H7 (cell line): ENCODE measurements around the gene PSME2. TPM values are rescaled to one million over a fixed set of nuclear protein-coding genes. Genes with fewer than 3 reads are reported as not detected.
A peak's percentile ranks its signal among the peaks of the same experiment; 100 is the strongest.

Experiments used
- DNase-seq: peaks from one replicate; pipeline ENCODE4 v3.0.0; 2012
- H3K27me3 ChIP-seq: 2 replicates; pipeline ENCODE4 v1.6.0; 2011; ENCODE audit warnings: mild to moderate bottlenecking, low read length; ENCODE audit not compliant: control insufficient read depth, insufficient read depth
- H3K36me3 ChIP-seq: replicated peaks from 2 replicates; pipeline ENCODE4 v1.5.1; 2011; ENCODE audit warnings: low read length; ENCODE audit not compliant: control insufficient read depth, insufficient read depth
- H3K4me3 ChIP-seq: 2 replicates; pipeline ENCODE4 v1.5.1; 2011; ENCODE audit warnings: low read depth, mild to moderate bottlenecking, control low read depth, low read length, moderate library complexity; ENCODE audit not compliant: insufficient read depth
- total RNA-seq: library from RNA; depleted of rRNA; stranded (reverse); fragments of >200 nt; shearing (Covaris generic); gene quantifications from 2 replicates; pipeline ENCODE4 v1.2.3, GENCODE V29; 2014

The PSME2 gene
- total RNA-seq, 1 experiment from 2014 or later = 134 TPM

DNA sequence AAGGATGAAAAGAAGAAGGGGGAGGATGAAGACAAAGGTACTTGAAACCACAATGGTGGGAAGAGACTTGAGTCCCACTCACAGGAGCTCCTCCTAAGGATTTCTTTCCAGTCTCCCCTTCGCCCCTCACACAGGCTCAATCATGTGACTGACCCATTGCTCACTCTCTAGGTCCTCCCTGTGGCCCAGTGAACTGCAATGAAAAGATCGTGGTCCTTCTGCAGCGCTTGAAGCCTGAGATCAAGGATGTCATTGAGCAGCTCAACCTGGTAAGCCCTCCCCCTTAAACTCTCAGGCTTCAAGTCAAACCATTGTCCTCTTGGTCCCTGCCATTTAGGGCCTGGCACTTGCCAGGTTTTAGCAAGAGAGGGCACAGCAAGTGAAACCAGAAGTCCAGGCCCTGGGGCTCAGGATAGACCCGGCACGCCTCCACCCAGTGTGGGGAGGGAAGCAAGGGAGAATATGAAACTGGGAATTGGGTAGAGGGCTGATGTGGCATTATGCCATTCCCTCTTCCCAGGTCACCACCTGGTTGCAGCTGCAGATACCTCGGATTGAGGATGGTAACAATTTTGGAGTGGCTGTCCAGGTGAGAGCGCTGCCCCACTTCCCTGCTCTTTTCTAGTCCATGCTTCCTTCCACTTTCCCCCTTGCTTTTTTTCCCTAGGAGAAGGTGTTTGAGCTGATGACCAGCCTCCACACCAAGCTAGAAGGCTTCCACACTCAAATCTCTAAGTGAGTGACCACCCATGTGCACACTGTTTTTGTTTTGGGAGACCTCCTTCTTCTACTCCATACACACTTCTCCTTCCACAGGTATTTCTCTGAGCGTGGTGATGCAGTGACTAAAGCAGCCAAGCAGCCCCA is 8.6 kb downstream of the PSME2 start:
- peaks cover 17% of the 10 kb centered on the region for H3K36me3 ChIP-seq
- DNase-seq = no peak
- H3K4me3 ChIP-seq = no peak overlapping the region
- H3K27me3 ChIP-seq = peaks cover 2% of the 10 kb centered on the region; the same call in 1 of the 2 replicates

GRCh38 chr14:24136684-24137528 is 9.5 kb downstream of the PSME2 start:
- Histone ChIP-seq H3K4me3 (peak overlapping the region; percentile 78), H3K36me3 (peaks cover 17% of the 10 kb centered on the region), H3K27me3 (peaks cover 2% of the 10 kb centered on the region; the same call in 1 of the 2 replicates)
- peak; percentile 64 for DNase-seq

DNA sequence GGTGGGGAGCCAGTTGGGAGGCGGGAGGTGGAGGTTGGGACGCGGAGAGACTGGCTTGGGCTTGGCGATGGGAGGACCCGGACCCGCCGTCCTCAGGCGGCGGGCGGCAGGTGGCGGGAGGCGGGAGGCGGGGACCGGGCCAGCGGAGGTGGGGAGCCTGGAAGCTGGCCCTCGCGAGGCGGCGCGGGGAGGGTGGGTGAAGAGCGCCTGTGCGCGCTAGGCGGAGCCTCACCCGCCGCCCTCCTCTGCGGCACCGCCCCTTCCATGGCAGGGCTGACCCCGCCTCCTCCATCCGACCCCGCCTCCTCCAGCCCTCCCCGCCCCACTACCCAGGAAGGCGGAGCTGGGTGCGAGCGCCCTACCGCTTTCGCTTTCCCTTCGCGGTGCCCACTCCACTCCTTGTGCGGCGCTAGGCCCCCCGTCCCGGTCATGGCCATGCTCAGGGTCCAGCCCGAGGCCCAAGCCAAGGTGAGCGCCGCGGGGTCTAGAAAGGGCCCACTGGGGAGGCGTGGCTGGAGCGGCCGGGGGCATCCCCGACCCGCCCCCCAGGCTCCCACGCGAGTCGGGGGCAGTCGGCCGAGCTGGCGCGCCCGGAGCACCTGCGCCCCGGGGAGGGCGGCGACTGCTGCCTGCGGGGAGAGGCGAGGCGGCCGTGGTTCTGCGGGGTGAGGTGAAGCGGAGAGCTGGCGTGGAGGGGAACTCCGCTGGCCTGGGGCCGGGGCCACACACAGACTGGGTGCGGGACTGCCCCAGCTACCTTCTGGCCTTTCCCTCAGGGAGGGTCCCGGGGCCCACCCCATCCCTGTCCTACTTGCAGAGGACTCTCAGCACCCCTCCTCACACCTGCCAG is 10.4 kb downstream of the PSME2 start, which contains the start of gene PSME1:
PSME1 (plus strand) TSS at position 361 of the 850 bp plus-strand sequence; CDS start at position 430, 69 bp downstream.
- Histone ChIP-seq H3K27me3 (peaks cover 2% of the 10 kb centered on the region; the same call in 1 of the 2 replicates), H3K4me3 (peak within 1 kb of the TSS; percentile 78), H3K36me3 (peaks cover 17% of the 10 kb centered on the region)
- peak; percentile 99 for DNase-seq

DNA sequence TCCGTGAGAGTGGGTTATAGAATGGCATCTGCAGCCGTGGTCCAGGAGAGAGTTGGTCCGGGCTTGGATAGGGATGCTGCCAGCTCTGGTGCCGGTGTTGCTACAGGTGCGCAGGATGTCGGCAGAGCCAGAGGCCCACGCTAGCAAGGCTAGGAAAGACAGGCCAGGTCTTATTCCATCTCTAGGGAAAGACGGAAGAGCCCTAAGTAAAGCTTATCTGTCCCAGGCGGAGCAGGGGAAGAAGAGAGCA is 10.9 kb downstream of the PSME2 start:
- Histone ChIP-seq H3K4me3 (peak overlapping the region; percentile 78), H3K36me3 (peaks cover 17% of the 10 kb centered on the region), H3K27me3 (peaks cover 2% of the 10 kb centered on the region; the same call in 1 of the 2 replicates)
- DNase-seq = no peak

GRCh38 chr14:24133735-24134134 is 12.7 kb downstream of the PSME2 start:
- no peak for DNase-seq
- H3K27me3 ChIP-seq = peaks cover 2% of the 10 kb centered on the region; the same call in 1 of the 2 replicates
- H3K36me3 ChIP-seq = peaks cover 8% of the 10 kb centered on the region
- no peak overlapping the region for H3K4me3 ChIP-seq

- H3K36me3 ChIP-seq = 0 out of 2 replicates have a peak, but pooled peaks cover 1% of the 10 kb centered on the region
- no peak for DNase-seq
- no peak overlapping the region for H3K4me3 ChIP-seq
- H3K27me3 ChIP-seq = peaks cover 2% of the 10 kb centered on the region; the same call in 1 of the 2 replicates
Measured at GRCh38 chr14:24132976-24133375, 13.4 kb downstream of the PSME2 start.

- peak; percentile 51 for DNase-seq
- H3K27me3 ChIP-seq = peaks cover 2% of the 10 kb centered on the region; the same call in 1 of the 2 replicates
- H3K4me3 ChIP-seq = no peak overlapping the region
- H3K36me3 ChIP-seq = no peaks in the 10 kb centered on the region
Measured at GRCh38 chr14:24132061-24132685, 14.2 kb downstream of the PSME2 start.

DNA sequence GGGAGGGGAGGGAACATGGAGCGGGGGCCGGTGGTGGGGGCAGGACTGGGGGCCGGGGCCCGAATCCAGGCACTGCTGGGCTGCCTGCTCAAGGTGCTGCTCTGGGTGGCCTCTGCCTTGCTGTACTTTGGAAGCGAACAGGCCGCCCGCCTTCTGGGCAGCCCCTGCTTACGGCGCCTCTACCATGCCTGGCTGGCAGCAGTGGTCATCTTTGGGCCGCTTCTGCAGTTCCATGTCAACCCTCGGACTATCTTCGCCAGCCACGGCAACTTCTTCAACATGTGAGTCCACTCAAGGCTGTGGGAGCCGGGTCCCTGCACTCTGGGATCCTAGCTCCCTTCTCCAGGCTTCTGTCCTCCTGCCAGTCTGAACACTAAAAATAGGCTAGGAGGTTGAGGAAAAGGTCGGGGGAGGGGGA is 14.9 kb downstream of the PSME2 start:
- Histone ChIP-seq H3K36me3 (no peaks in the 10 kb centered on the region), H3K4me3 (no peak overlapping the region), H3K27me3 (peaks cover 2% of the 10 kb centered on the region; the same call in 1 of the 2 replicates)
- no peak for DNase-seq

- H3K36me3 ChIP-seq = no peaks in the 10 kb centered on the region
- no peak overlapping the region for H3K4me3 ChIP-seq
- DNase-seq = no peak
- no peaks in the 10 kb centered on the region for H3K27me3 ChIP-seq
Measured at GRCh38 chr14:24130717-24131548, 15.5 kb downstream of the PSME2 start.

GRCh38 chr14:24130380-24130716 is 16.1 kb downstream of the PSME2 start, which contains the start of gene FITM1:
Gene FITM1, plus strand, starts transcription at chr14:24130659. Its CDS starts 905 bp downstream, at chr14:24131564.
- DNase-seq = no peak
- Histone ChIP-seq H3K27me3 (no peaks in the 10 kb centered on the region), H3K36me3 (no peaks in the 10 kb centered on the region), H3K4me3 (no peak within 1 kb of the TSS)

GRCh38 chr14:24129410-24129998 is 16.9 kb downstream of the PSME2 start:
- no peaks in the 10 kb centered on the region for H3K27me3 ChIP-seq
- DNase-seq = no peak

DNA sequence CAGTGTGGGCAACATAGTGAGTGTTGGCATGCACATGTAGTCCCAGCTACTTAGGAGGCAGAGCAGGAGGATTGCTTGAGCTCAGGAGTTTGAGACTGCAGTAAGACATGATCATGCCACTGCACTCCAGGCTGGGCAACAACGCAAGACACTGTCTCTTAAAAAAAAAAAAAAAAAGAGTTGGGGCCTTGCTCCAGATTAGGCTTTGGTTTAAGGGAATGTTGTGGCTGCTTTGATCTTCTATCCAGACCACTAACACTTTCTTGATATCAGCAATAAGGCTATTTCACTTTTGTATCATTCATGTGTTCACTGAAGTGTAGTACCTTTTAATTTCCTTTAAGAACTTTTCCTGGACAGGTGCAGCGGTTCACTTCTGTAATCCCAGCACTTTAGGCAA is 18.7 kb downstream of the PSME2 start:
- Histone ChIP-seq H3K4me3 (no peak overlapping the region), H3K36me3 (peaks cover 5% of the 10 kb centered on the region), H3K27me3 (no peaks in the 10 kb centered on the region)
- no peak for DNase-seq

More at GRCh38 chr14:24129410-24129998, 16.9 kb downstream of the PSME2 start:
- H3K36me3 ChIP-seq = no peaks in the 10 kb centered on the region
- H3K4me3 ChIP-seq = no peak overlapping the region

DNA sequence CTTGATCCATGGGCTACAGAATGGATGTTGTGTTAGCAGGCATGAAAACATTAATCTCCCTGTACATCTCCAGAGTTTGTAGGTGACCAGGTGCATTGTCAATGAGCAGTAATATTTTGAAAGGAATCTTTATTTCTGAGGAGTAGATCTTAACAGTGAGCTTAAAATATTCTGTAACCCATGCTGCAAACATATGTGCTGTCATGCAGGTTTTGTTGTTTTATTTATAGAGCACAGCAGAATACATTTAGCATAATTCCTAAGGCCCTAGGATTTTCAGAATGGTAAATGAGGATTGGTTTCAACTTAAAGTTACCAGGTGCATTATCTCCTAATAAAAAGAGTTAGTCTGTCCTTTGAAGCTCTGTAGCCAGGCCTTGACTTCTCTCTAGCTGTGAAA is 19.5 kb downstream of the PSME2 start:
- Histone ChIP-seq H3K36me3 (peaks cover 7% of the 10 kb centered on the region), H3K27me3 (no peaks in the 10 kb centered on the region), H3K4me3 (no peak overlapping the region)
- no peak for DNase-seq
